ENCODE results near the gene KDM5C. TPM values are rescaled to one million over a fixed set of nuclear protein-coding genes. Genes with fewer than 3 reads are reported as not detected.

Gene KDM5C
- total RNA-seq, 2 donors from 2014 or later: 95.9 to 101 TPM

DNA sequence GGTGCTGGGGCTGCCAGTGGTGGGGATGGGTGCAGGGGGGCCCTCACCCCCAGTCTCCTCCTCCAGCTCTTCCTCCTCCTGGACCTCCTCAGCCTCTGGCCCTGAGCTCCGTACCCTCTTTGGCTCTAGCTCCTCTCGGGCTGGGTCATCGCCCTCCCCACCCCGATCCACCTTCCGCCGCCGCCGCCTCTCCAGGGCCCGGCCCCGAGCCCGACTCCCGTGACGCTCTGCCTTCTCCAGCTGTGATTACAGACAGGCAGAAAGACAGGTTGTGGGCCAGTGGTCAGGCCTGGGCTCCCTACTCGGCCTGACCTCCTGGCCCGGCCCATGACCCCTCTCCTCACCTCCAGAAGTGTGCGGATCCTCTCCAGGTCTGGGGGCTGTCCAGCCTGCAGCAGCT lies 31.9 kb downstream of the KDM5C start:
- peaks cover 27% of the 10 kb centered on the region for H3K36me3 Mint-ChIP-seq (ENCODE audit: low read depth)
- peaks cover 8% of the 10 kb centered on the region for H3K4me1 Mint-ChIP-seq
- no peak overlapping the region for H3K4me3 Mint-ChIP-seq
- Histone ChIP-seq H3K9me3 (ENCODE audit: control insufficient read depth, low read length) (no peaks in the 10 kb centered on the region), H3K27me3 (ENCODE audit: control insufficient read depth, insufficient read depth, low read length, poor library complexity, severe bottlenecking) (no peaks in the 10 kb centered on the region), H3K27ac (ENCODE audit: low read depth, low read length) (no peak overlapping the region), H3K4me3 (ENCODE audit: low read length) (no peak overlapping the region), H3K9ac (ENCODE audit: extremely low read depth, low read length, poor library complexity, severe bottlenecking) (no peak overlapping the region), H3K4me1 (ENCODE audit: control insufficient read depth, insufficient read depth, low read length) (peaks cover 4% of the 10 kb centered on the region), H3K36me3 (ENCODE audit: control insufficient read depth, insufficient read depth, low read length) (peaks cover 33% of the 10 kb centered on the region)
- WGBS, 2 experiments (ENCODE audit: insufficient coverage in 1 of 2, insufficient read length in 1 of 2): 92% methylated on average over 16 of the region's 16 CpGs; no CpG with 5 or more reads in 1 of the 2 experiments
- H3K9me3 Mint-ChIP-seq: peaks cover 66% of the 10 kb centered on the region
- no peak for DNase-seq
- no peaks in the 10 kb centered on the region for H3K27me3 Mint-ChIP-seq (ENCODE audit: insufficient read depth)
- H3K27ac Mint-ChIP-seq: no peak overlapping the region
- TF ChIP-seq, protein P1, sequence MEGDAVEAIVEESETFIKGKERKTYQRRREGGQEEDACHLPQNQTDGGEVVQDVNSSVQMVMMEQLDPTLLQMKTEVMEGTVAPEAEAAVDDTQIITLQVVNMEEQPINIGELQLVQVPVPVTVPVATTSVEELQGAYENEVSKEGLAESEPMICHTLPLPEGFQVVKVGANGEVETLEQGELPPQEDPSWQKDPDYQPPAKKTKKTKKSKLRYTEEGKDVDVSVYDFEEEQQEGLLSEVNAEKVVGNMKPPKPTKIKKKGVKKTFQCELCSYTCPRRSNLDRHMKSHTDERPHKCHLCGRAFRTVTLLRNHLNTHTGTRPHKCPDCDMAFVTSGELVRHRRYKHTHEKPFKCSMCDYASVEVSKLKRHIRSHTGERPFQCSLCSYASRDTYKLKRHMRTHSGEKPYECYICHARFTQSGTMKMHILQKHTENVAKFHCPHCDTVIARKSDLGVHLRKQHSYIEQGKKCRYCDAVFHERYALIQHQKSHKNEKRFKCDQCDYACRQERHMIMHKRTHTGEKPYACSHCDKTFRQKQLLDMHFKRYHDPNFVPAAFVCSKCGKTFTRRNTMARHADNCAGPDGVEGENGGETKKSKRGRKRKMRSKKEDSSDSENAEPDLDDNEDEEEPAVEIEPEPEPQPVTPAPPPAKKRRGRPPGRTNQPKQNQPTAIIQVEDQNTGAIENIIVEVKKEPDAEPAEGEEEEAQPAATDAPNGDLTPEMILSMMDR (conservative IDR thresholded peaks at IDR 0.05): no peak

- no peak overlapping the region for H3K4me3 Mint-ChIP-seq
- peaks cover 4% of the 10 kb centered on the region for H3K4me1 ChIP-seq (ENCODE audit: control insufficient read depth, insufficient read depth, low read length)
- no peak overlapping the region for H3K4me3 ChIP-seq (ENCODE audit: low read length)
- H3K27me3 ChIP-seq (ENCODE audit: control insufficient read depth, insufficient read depth, low read length, poor library complexity, severe bottlenecking): no peaks in the 10 kb centered on the region
- H3K36me3 ChIP-seq (ENCODE audit: control insufficient read depth, insufficient read depth, low read length): peaks cover 8% of the 10 kb centered on the region
- H3K27me3 Mint-ChIP-seq (ENCODE audit: insufficient read depth): no peaks in the 10 kb centered on the region
- peaks cover 8% of the 10 kb centered on the region for H3K4me1 Mint-ChIP-seq
- no peak overlapping the region for H3K9ac ChIP-seq (ENCODE audit: extremely low read depth, low read length, poor library complexity, severe bottlenecking)
- TF ChIP-seq, protein P1 (conservative IDR thresholded peaks at IDR 0.05): peak; percentile 64
- no peak overlapping the region for H3K27ac ChIP-seq (ENCODE audit: low read depth, low read length)
- WGBS, 2 experiments (ENCODE audit: insufficient coverage in 1 of 2, insufficient read length in 1 of 2): 67 to 100% methylated on average over 1 to 6 of the region's 6 CpGs
- H3K27ac Mint-ChIP-seq: no peak overlapping the region
- DNase-seq: peak; percentile 86
- H3K36me3 Mint-ChIP-seq (ENCODE audit: low read depth): peaks cover 9% of the 10 kb centered on the region
- H3K9me3 ChIP-seq (ENCODE audit: control insufficient read depth, low read length): no peaks in the 10 kb centered on the region
- H3K9me3 Mint-ChIP-seq: peaks cover 62% of the 10 kb centered on the region
These were observed 34.5 kb downstream of the KDM5C start for GRCh38 chrX:53190363-53190960.

DNA sequence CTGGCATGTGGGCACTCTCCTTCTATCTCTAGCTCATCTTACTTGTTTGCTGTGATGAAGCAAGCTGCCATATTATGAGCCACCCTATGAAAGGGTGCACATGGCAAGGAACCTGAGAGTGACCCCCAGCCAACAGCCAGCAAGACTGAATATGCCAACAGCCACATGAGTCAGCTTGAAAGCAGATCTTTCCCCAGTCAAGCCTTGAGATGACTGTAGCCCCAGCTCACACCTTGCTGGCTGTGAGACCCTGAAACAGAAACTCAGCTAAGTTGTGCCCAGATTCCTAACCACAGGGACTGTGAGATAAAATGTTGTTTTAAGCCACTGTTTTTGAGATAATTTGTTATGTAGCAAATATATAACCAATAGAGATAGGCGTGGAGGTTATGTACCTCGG lies 36.2 kb downstream of the KDM5C start:
- no peaks in the 10 kb centered on the region for H3K27me3 ChIP-seq (ENCODE audit: control insufficient read depth, insufficient read depth, low read length, poor library complexity, severe bottlenecking)
- H3K9me3 ChIP-seq (ENCODE audit: control insufficient read depth, low read length): no peaks in the 10 kb centered on the region
- TF ChIP-seq, protein P1 (conservative IDR thresholded peaks at IDR 0.05): no peak
- peaks cover 49% of the 10 kb centered on the region for H3K9me3 Mint-ChIP-seq
- peaks cover 8% of the 10 kb centered on the region for H3K4me1 Mint-ChIP-seq
- H3K27ac ChIP-seq (ENCODE audit: low read depth, low read length): no peak overlapping the region
- H3K27ac Mint-ChIP-seq: no peak overlapping the region
- peaks cover 4% of the 10 kb centered on the region for H3K36me3 Mint-ChIP-seq (ENCODE audit: low read depth)
- H3K4me1 ChIP-seq (ENCODE audit: control insufficient read depth, insufficient read depth, low read length): peaks cover 4% of the 10 kb centered on the region
- no peak overlapping the region for H3K9ac ChIP-seq (ENCODE audit: extremely low read depth, low read length, poor library complexity, severe bottlenecking)
- H3K27me3 Mint-ChIP-seq (ENCODE audit: insufficient read depth): no peaks in the 10 kb centered on the region
- no peak overlapping the region for H3K4me3 Mint-ChIP-seq
- WGBS, 2 experiments (ENCODE audit: insufficient coverage in 1 of 2, insufficient read length in 1 of 2): 100% methylated on average over 2 of the region's 2 CpGs; no CpG with 5 or more reads in 1 of the 2 experiments
- no peak overlapping the region for H3K4me3 ChIP-seq (ENCODE audit: low read length)
- H3K36me3 ChIP-seq (ENCODE audit: control insufficient read depth, insufficient read depth, low read length): peaks cover 3% of the 10 kb centered on the region
- no peak for DNase-seq
